ENCODE results near the gene MALL.
A peak's percentile ranks its signal among the peaks of the same experiment; 100 is the strongest.

DNA sequence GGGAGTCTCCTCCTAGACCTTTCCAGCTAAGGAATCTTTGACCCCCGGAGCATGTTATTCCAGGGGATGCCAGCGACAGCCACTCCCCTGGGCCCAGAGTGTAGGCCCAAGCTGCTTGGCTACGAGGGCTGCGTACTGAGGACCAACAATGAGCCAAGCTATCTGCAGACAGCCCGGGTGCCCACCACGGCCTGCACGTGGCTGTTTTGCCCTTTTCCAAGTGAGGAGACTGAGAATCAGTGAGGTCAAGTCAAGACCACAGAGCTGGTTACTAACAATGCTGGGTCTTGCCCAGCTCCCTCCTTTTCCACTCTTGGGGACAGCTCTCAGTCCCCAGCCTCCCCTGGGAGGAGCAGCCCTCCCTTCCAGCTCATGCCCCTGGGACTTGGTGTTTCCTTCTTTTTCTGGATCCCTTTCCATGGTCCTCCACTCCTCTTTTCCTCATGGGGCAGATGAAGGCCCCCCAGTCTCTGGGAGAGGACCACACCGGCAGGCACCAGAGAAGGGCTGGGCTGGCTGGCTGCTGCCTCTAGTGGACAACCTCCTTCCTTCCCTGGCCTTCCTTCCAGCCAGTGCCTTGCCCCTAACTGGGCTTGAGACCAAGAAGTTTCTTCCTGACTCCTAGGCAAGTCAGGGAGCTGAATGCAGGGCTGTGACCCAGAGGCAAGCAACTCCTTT, 550 bp upstream of the MALL start:
- TF ChIP-seq, protein P1, sequence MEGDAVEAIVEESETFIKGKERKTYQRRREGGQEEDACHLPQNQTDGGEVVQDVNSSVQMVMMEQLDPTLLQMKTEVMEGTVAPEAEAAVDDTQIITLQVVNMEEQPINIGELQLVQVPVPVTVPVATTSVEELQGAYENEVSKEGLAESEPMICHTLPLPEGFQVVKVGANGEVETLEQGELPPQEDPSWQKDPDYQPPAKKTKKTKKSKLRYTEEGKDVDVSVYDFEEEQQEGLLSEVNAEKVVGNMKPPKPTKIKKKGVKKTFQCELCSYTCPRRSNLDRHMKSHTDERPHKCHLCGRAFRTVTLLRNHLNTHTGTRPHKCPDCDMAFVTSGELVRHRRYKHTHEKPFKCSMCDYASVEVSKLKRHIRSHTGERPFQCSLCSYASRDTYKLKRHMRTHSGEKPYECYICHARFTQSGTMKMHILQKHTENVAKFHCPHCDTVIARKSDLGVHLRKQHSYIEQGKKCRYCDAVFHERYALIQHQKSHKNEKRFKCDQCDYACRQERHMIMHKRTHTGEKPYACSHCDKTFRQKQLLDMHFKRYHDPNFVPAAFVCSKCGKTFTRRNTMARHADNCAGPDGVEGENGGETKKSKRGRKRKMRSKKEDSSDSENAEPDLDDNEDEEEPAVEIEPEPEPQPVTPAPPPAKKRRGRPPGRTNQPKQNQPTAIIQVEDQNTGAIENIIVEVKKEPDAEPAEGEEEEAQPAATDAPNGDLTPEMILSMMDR (conservative IDR thresholded peaks at IDR 0.05): peak; percentile 67
- no peak for TF ChIP-seq EZH2 (IDR thresholded peaks at IDR 0.05; ENCODE audit: low read depth)

Data from PC-9 (cell line).